Erythroblast (primary cell): Measurements from ENCODE around the gene RRP36.

ENCODE experiments used
- GATA1 ChIP-seq: IDR thresholded peaks from 2 replicates; pipeline ENCODE4 v1.6.1; 2011; ENCODE audit warnings: low read depth, mild to moderate bottlenecking, control low read depth, low read length, moderate library complexity
- POLR2A ChIP-seq: IDR thresholded peaks from 2 replicates; pipeline ENCODE4 v1.6.1; 2011; ENCODE audit warnings: mild to moderate bottlenecking, low read length

- TF ChIP-seq POLR2A (no peak), GATA1 (no peak)
Observed at GRCh38 chr6:43011207-43011606, 10.2 kb upstream of the RRP36 start.
